Activated T-cell treated with anti-CD3 and anti-CD28 coated beads, Interleukin-2, amount 50 U/mL, for 4 hours (primary cell): ENCODE measurements around the gene SLC6A15. TPM values are rescaled to one million over a fixed set of nuclear protein-coding genes. Genes with fewer than 3 reads are reported as not detected.

ENCODE experiments used
- ATAC-seq, 2 donors: fragments of 200-7000 bp; cut with Tn5 transposase; one replicate each; pipeline ENCODE4 v1.10.0; 2021
- DNase-seq: peaks from one replicate; pipeline ENCODE4 v3.0.0-alpha.2; 2020
- H3K27me3 Mint-ChIP-seq: one replicate; pipeline ENCODE4 v1.8.0; 2021; ENCODE audit warnings: low read depth, mixed read lengths
- H3K36me3 Mint-ChIP-seq: one replicate; pipeline ENCODE4 v1.8.0; 2022; ENCODE audit warnings: mixed read lengths; ENCODE audit not compliant: insufficient read depth
- H3K4me1 Mint-ChIP-seq: one replicate; pipeline ENCODE4 v1.8.0; 2021; ENCODE audit warnings: low read depth, mixed read lengths
- H3K4me3 Mint-ChIP-seq: one replicate; pipeline ENCODE4 v1.8.0; 2021; ENCODE audit warnings: mild to moderate bottlenecking, moderate library complexity, mixed read lengths
- H3K9me3 Mint-ChIP-seq: one replicate; pipeline ENCODE4 v1.8.0; 2021; ENCODE audit warnings: mixed read lengths
- total RNA-seq, 3 donors: library from RNA; stranded (reverse); gene quantifications; one replicate each; pipeline ENCODE4 v1.2.1, GENCODE V29; 2021

Gene SLC6A15
- under 1 TPM in 1 of 3 donors, not detected in 2; 0.11 TPM for total RNA-seq

GRCh38 chr12:84912198-84913128, at the start of gene SLC6A15:
TSS of gene SLC6A15 (minus strand) at chr12:84912799. CDS start at chr12:84892120, 20,679 bp downstream.
- Mint-ChIP-seq H3K4me1 (no peaks in the 10 kb centered on the region), H3K9me3 (no peaks in the 10 kb centered on the region), H3K27me3 (peaks cover 32% of the 10 kb centered on the region), H3K36me3 (no peaks in the 10 kb centered on the region), H3K4me3 (no peak within 1 kb of the TSS)
- ATAC-seq (peak; percentile 48 to 58), DNase-seq (no peak)

GRCh38 chr12:84960918-84961317, 48.3 kb upstream of the SLC6A15 start:
- Mint-ChIP-seq H3K4me1 (no peaks in the 10 kb centered on the region), H3K4me3 (no peak overlapping the region), H3K36me3 (no peaks in the 10 kb centered on the region), H3K9me3 (peaks cover 9% of the 10 kb centered on the region), H3K27me3 (no peaks in the 10 kb centered on the region)
- ATAC-seq (no peak), DNase-seq (no peak)

- H3K27me3 Mint-ChIP-seq: no peaks in the 10 kb centered on the region
- no peak overlapping the region for H3K4me3 Mint-ChIP-seq
- no peaks in the 10 kb centered on the region for H3K36me3 Mint-ChIP-seq
- no peaks in the 10 kb centered on the region for H3K4me1 Mint-ChIP-seq
- ATAC-seq: no peak
- DNase-seq: no peak
- no peaks in the 10 kb centered on the region for H3K9me3 Mint-ChIP-seq
Measured at GRCh38 chr12:84955298-84955697, 42.7 kb upstream of the SLC6A15 start.

GRCh38 chr12:84954415-84954814, 41.8 kb upstream of the SLC6A15 start:
- no peak for DNase-seq
- H3K4me3 Mint-ChIP-seq: no peak overlapping the region
- no peaks in the 10 kb centered on the region for H3K4me1 Mint-ChIP-seq
- ATAC-seq: no peak
- no peaks in the 10 kb centered on the region for H3K36me3 Mint-ChIP-seq
- H3K9me3 Mint-ChIP-seq: no peaks in the 10 kb centered on the region
- H3K27me3 Mint-ChIP-seq: no peaks in the 10 kb centered on the region

GRCh38 chr12:84950971-84951546, 38.5 kb upstream of the SLC6A15 start:
- no peak overlapping the region for H3K4me3 Mint-ChIP-seq
- no peaks in the 10 kb centered on the region for H3K27me3 Mint-ChIP-seq
- H3K36me3 Mint-ChIP-seq: no peaks in the 10 kb centered on the region
- no peak for ATAC-seq
- H3K9me3 Mint-ChIP-seq: no peaks in the 10 kb centered on the region
- no peak for DNase-seq
- no peaks in the 10 kb centered on the region for H3K4me1 Mint-ChIP-seq

GRCh38 chr12:84946753-84947152, 34.2 kb upstream of the SLC6A15 start:
- DNase-seq: no peak
- H3K27me3 Mint-ChIP-seq: no peaks in the 10 kb centered on the region
- no peak for ATAC-seq
- no peaks in the 10 kb centered on the region for H3K9me3 Mint-ChIP-seq
- H3K4me1 Mint-ChIP-seq: no peaks in the 10 kb centered on the region
- no peak overlapping the region for H3K4me3 Mint-ChIP-seq
- H3K36me3 Mint-ChIP-seq: no peaks in the 10 kb centered on the region

- no peak overlapping the region for H3K4me3 Mint-ChIP-seq
- H3K27me3 Mint-ChIP-seq: no peaks in the 10 kb centered on the region
- H3K4me1 Mint-ChIP-seq: no peaks in the 10 kb centered on the region
- no peaks in the 10 kb centered on the region for H3K36me3 Mint-ChIP-seq
- ATAC-seq (no peak), DNase-seq (no peak)
- peaks cover 9% of the 10 kb centered on the region for H3K9me3 Mint-ChIP-seq
Measured at GRCh38 chr12:84937415-84937814, 24.8 kb upstream of the SLC6A15 start.

- Mint-ChIP-seq H3K36me3 (no peaks in the 10 kb centered on the region), H3K27me3 (no peaks in the 10 kb centered on the region), H3K4me3 (no peak overlapping the region), H3K9me3 (peaks cover 7% of the 10 kb centered on the region), H3K4me1 (no peaks in the 10 kb centered on the region)
- ATAC-seq: no peak
- DNase-seq: no peak
Measured at GRCh38 chr12:84929501-84929900, 16.9 kb upstream of the SLC6A15 start.

GRCh38 chr12:84924981-84925380, 12.4 kb upstream of the SLC6A15 start:
- ATAC-seq: no peak
- H3K36me3 Mint-ChIP-seq: no peaks in the 10 kb centered on the region

GRCh38 chr12:84922693-84923092, 10.1 kb upstream of the SLC6A15 start:
- no peak for ATAC-seq
- no peak for DNase-seq
- Mint-ChIP-seq H3K36me3 (no peaks in the 10 kb centered on the region), H3K9me3 (no peaks in the 10 kb centered on the region), H3K4me1 (no peaks in the 10 kb centered on the region), H3K27me3 (no peaks in the 10 kb centered on the region), H3K4me3 (no peak overlapping the region)

More at GRCh38 chr12:84924981-84925380, 12.4 kb upstream of the SLC6A15 start:
- Mint-ChIP-seq H3K4me3 (no peak overlapping the region), H3K27me3 (no peaks in the 10 kb centered on the region), H3K9me3 (no peaks in the 10 kb centered on the region), H3K4me1 (no peaks in the 10 kb centered on the region)
- DNase-seq: no peak

GRCh38 chr12:84920331-84920730, 7.7 kb upstream of the SLC6A15 start:
- H3K27me3 Mint-ChIP-seq: no peaks in the 10 kb centered on the region
- no peak for ATAC-seq

GRCh38 chr12:84919271-84919670, 6.7 kb upstream of the SLC6A15 start:
- DNase-seq (no peak), ATAC-seq (no peak)
- no peaks in the 10 kb centered on the region for H3K4me1 Mint-ChIP-seq
- H3K36me3 Mint-ChIP-seq: no peaks in the 10 kb centered on the region
- peaks cover 4% of the 10 kb centered on the region for H3K27me3 Mint-ChIP-seq
- H3K9me3 Mint-ChIP-seq: no peaks in the 10 kb centered on the region
- no peak overlapping the region for H3K4me3 Mint-ChIP-seq

More at GRCh38 chr12:84920331-84920730, 7.7 kb upstream of the SLC6A15 start:
- Mint-ChIP-seq H3K9me3 (no peaks in the 10 kb centered on the region), H3K4me3 (no peak overlapping the region), H3K4me1 (no peaks in the 10 kb centered on the region), H3K36me3 (no peaks in the 10 kb centered on the region)
- DNase-seq: no peak

- no peak overlapping the region for H3K4me3 Mint-ChIP-seq
- H3K4me1 Mint-ChIP-seq: no peaks in the 10 kb centered on the region
- ATAC-seq (no peak), DNase-seq (no peak)
- no peaks in the 10 kb centered on the region for H3K36me3 Mint-ChIP-seq
- no peaks in the 10 kb centered on the region for H3K9me3 Mint-ChIP-seq
- peaks cover 32% of the 10 kb centered on the region for H3K27me3 Mint-ChIP-seq
Measured at GRCh38 chr12:84913129-84913515, 523 bp upstream of the SLC6A15 start.

- H3K9me3 Mint-ChIP-seq: no peaks in the 10 kb centered on the region
- no peaks in the 10 kb centered on the region for H3K4me1 Mint-ChIP-seq
- DNase-seq: no peak
- H3K36me3 Mint-ChIP-seq: no peaks in the 10 kb centered on the region
- ATAC-seq: peak in 1 of 2 donors; percentile 38
- H3K4me3 Mint-ChIP-seq: no peak overlapping the region
- peaks cover 32% of the 10 kb centered on the region for H3K27me3 Mint-ChIP-seq
Measured at GRCh38 chr12:84911271-84912197, 1.1 kb downstream of the SLC6A15 start.
